Spleen (tissue), 7 donors: ENCODE measurements around the gene PRDM16.

Source experiments
- POLR2A ChIP-seq, 3 donors: fragments of 450-650 bp; IDR thresholded peaks; one replicate each; pipeline ENCODE4 v1.5.1; 2017; ENCODE audit warnings: antibody characterized with exemption in 3 of 3, mild to moderate bottlenecking in 1 of 3
- TF ChIP-seq, protein P1 (sequence below), 11 experiments: fragments of 200-600 bp in 7 of 11; fragments of 450-650 bp in 4 of 11; sonication (generic) in 4 of 11; IDR thresholded peaks in 8 of 11; conservative IDR thresholded peaks in 3 of 11; 1 replicate in 7 of 11; 2 replicates in 4 of 11; pipeline versions ENCODE4 v1.4.0 to v1.8.0; 2016 to 2021; ENCODE audit warnings: antibody characterized with exemption in 11 of 11, inconsistent platforms in 4 of 11, mild to moderate bottlenecking in 1 of 11
- donor health status: DM: no; HTN: no; CAD: no; lungs with moderate emphysema.
- donor health status: DM: no; HTN: no; CAD: no.
- donor health status: DM: no; HTN: no; CAD: no.

DNA sequence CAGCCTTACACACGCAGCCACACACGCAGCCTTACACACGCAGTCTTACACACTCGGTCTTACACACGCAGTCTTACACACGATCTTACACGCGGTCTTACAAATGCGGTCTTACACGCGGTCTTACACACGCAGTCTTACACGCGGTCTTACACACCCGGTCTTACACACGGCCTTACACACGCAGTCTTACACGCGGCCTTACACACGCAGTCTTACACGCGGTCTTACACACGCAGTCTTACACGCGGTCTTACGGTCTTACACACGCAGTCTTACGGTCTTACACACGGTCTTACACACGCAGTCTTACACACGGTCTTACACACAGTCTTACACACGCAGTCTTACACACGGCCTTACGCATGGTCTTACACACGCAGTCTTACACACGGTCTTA lies 111.9 kb downstream of the PRDM16 start:
- TF ChIP-seq POLR2A (IDR thresholded peaks at IDR 0.05), result no peak
- TF ChIP-seq, protein P1, sequence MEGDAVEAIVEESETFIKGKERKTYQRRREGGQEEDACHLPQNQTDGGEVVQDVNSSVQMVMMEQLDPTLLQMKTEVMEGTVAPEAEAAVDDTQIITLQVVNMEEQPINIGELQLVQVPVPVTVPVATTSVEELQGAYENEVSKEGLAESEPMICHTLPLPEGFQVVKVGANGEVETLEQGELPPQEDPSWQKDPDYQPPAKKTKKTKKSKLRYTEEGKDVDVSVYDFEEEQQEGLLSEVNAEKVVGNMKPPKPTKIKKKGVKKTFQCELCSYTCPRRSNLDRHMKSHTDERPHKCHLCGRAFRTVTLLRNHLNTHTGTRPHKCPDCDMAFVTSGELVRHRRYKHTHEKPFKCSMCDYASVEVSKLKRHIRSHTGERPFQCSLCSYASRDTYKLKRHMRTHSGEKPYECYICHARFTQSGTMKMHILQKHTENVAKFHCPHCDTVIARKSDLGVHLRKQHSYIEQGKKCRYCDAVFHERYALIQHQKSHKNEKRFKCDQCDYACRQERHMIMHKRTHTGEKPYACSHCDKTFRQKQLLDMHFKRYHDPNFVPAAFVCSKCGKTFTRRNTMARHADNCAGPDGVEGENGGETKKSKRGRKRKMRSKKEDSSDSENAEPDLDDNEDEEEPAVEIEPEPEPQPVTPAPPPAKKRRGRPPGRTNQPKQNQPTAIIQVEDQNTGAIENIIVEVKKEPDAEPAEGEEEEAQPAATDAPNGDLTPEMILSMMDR (IDR thresholded peaks at IDR 0.05 in 8 of 11, conservative IDR thresholded peaks at IDR 0.05 in 3 of 11), result no peak
